ENCODE results near the gene LRRFIP1.

Gene LRRFIP1

GRCh38 chr2:237691029-237691907 is 63.9 kb downstream of the LRRFIP1 start:
- no peak for DNase-seq

- DNase-seq, result peak; percentile 87
Observed at GRCh38 chr2:237691908-237692600, 64.7 kb downstream of the LRRFIP1 start.

- peak; percentile 32 for DNase-seq
Observed at GRCh38 chr2:237692601-237693290, 65.4 kb downstream of the LRRFIP1 start.

GRCh38 chr2:237693291-237693994 is 66.1 kb downstream of the LRRFIP1 start:
- DNase-seq, result peak; percentile 84

GRCh38 chr2:237694415-237695194 is 67.2 kb downstream of the LRRFIP1 start:
- DNase-seq, result no peak

GRCh38 chr2:237695201-237695780 is 67.9 kb downstream of the LRRFIP1 start:
- peak; percentile 97 for DNase-seq

- DNase-seq, result no peak
Observed at GRCh38 chr2:237696461-237696860, 69.1 kb downstream of the LRRFIP1 start.

GRCh38 chr2:237697586-237698357 is 70.4 kb downstream of the LRRFIP1 start:
- DNase-seq, result no peak

- DNase-seq, result no peak
Observed at GRCh38 chr2:237698358-237698694, 70.9 kb downstream of the LRRFIP1 start.

- DNase-seq, result no peak
Observed at GRCh38 chr2:237699870-237700511, 72.6 kb downstream of the LRRFIP1 start.

GRCh38 chr2:237700512-237701032 is 73.2 kb downstream of the LRRFIP1 start:
- no peak for DNase-seq

- DNase-seq, result no peak
Observed at GRCh38 chr2:237701033-237701858, 73.9 kb downstream of the LRRFIP1 start.

GRCh38 chr2:237701859-237702390 is 74.5 kb downstream of the LRRFIP1 start:
- DNase-seq, result no peak

GRCh38 chr2:237702441-237703391 is 75.3 kb downstream of the LRRFIP1 start:
- DNase-seq, result peak; percentile 55

- peak; percentile 57 for DNase-seq
Observed at GRCh38 chr2:237704501-237705434, 77.4 kb downstream of the LRRFIP1 start.

- DNase-seq, result no peak
Observed at GRCh38 chr2:237706257-237706656, 78.9 kb downstream of the LRRFIP1 start.

GRCh38 chr2:237708065-237708398 is 80.6 kb downstream of the LRRFIP1 start:
- no peak for DNase-seq
